CD4-positive, alpha-beta T cell treated with Interleukin-6 for 4 hours (primary cell): ENCODE results near the gene GKN2.
"Not testable (repeated sequence)": the region's sequence is repeated elsewhere in the genome, so short reads cannot be mapped to it uniquely, and the experiment has no call there.

Experiments
- DNase-seq: peaks from one replicate; pipeline ENCODE4 v3.0.0-alpha.2; 2020; ENCODE audit warnings: mixed read lengths

The GKN2 gene

DNA sequence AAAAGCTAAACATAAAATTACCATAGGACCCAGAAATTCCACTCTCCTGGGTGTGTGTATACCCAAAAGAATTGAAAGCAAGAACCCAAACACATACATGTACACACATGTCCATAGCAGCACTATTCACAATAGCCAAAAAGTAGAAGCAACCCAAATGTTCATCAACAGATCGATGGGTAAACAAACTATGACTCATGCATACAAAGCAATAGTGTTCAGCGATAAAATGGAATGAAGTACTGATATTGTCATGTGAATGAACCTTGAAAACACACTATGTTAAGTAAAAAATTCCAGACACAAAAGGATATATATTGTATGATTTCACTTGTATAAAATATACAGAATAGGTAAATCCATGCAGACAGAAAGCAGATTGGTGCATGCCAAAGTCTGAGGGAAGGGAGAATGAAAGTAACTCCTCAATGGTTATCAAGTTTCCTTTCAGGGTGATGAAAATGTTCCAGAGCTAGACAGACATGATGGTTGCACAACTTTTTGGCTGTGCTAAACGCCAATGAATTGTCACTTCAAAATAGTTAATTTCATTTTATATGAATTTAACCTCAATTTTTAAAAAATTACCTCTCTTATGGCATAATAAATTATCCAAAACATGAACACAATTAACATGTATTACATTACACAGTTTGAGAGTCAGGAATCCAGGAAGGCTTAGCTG is 35.5 kb downstream of the GKN2 start:
- DNase-seq = no peak

DNA sequence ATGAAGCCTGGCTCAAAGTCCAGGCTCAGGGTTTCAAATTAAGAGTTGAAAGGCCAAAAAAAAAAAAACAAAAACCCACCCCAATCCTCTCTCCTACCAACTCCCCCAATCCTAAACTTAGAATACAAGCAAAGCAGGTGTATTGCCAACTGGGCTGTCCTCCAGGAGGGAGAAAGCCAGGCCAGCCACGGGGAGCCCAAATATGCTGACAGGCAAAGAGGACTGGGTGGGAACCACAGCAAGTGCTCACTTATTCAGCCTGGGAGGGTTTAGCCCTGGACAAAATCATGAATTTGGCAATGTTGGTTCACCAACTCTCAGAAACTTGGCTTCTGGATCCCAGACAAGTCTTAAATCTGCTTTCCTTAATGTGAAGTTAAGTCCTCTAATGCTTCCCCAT is 36.5 kb downstream of the GKN2 start:
- no peak for DNase-seq

DNA sequence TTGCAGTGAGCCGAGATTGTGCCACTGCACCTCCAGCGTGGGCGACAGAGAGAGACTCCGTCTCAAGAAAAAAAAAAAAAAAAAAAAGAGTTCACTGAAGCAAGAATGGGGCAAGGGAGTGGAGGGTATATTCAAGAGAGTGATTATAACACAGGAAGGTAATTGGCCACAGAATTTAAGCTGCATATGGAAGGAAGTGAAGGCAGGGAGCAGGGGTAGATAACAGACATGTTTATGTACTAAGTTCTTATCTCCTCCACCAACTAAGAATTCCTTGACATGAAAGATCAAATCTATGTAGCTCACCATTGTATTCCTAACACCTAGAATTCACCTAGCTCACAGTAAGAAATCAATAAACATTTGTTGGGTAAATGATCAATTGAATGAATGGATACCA is 37.3 kb downstream of the GKN2 start:
- no peak for DNase-seq

DNA sequence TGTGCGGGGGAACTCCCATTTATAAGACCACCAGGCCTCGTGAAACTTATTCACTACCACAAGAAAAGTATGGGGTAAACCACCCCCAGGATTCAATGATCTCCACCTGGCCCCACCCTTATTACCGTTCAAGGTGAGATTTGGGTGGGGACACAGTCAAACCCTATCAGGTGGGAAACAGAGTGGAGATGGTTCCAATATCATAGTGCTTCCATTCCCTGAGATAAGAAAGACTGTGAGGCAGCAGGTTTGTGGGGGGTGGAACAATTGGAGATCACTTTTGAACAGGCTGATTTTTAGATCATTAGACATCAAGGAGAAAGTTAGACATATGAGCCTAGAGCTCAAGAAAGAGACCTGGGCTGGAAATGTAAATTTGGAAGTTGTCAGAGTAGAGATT is 39.3 kb downstream of the GKN2 start:
- DNase-seq = no peak

DNA sequence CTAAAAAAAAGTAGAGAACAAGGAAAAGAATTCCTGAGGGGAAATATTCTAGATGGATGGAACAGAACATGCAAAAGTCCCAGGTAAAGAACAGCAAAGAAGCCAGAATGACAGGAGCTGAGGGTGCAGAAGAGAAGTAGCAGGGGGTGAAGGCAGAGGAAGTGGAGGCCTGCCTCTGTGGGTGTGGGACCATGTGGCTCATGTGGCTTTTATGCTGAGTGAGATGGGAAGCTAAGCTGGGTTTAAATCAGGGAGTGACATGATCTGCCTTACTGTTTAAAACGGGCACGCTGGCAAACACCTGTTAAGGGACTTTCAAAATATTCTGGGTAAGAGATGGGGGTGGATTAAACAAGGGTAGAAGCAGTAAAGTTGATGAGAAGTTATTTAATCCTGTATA is 40.0 kb downstream of the GKN2 start:
- DNase-seq = peak; percentile 50

DNA sequence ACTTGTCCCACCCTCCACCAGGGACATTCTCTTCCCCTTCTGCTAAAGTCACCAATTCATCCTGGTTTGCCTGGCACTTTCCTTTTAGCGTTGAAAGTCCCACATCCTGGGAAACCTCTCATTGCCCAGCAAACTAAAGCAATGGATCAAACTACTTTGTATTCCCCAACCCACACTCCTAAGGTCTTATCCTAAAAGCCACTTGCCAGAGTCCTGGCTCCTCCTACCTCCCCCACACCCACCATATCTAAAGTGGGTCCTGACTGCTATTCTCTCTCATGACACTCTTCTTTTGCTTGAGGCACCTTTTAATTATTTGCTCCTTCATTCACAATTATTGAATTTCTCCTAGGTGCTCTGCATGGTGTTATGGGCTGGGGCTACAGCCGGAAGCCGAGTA is 40.6 kb downstream of the GKN2 start:
- no peak for DNase-seq

DNA sequence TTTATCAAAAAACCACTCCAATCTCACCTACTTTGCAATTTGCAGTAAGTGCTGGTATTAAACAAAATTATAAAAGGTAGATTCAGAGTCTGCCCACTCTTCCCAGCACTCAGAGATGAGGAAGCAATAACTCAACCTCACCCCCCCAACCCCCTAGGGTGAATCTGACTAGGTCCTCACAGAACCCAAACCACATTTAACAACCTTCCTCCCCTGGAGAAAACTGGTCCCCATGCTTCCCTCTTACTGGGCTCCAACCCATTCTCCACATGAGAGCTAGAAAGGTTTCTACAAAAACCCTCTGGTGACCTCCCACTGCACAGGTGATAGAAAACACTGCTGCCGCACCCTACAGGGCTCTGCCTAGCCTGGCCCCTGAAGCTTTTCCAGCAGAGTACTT is 41.0 kb downstream of the GKN2 start:
- no peak for DNase-seq

DNA sequence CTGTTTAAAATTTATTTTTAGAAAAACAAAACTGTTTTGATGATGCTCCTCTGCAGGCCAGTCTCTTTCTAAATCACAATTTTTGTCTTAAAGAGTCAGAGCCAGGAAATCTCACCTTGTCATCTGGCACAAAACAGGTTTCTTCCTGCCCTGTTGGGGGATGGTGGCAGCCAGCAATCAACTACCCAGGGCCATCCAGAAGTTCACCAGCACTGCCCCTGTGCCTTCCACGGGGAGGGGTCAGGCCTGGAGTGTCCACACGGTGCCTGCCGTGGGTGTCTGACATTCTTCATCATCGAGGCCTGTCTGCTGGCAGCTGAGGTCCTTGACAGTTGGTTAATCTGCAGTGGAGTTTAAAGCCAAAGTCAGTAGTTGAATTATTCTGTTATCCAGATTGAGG is 41.4 kb downstream of the GKN2 start:
- DNase-seq = no peak

DNA sequence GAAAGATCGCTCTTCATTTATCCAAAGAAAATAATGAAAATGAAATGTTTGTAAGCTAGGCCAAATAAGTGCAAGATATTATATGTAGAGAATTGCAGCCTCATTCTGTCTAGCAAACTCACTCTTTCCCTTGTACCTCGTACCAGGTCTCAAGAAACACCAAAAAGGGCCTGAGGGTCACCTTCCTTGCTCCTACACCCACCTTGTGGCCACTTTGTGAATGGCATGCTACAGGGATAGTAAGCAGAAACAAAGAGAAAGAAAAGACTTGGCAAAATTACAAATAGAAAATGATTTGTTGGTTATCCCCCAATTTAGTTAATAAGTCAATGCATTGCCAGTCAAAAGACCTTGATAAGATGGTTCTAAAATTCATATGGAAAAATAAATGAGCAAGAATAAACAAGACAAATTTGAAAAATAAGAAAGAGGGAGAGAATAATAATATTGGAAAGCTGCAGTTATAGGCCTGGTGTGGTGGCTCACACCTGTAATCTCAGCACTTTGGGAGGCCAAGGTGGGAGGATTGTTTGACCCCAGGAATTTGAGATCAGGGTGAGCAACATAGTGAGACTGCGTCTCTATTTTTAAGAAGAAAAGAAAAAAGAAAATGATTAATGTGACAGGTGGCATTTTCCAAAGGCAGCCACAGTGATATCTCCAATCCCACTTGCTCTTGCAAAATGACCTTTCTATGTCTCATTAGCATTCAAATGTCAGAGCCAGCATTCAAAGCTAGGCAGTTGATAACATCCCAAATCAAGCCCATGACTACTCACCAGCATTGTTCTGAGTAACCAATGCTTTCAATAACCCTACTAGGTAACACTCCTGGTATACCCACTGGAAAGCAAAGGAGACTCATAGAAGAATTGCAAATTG is 42.7 kb downstream of the GKN2 start:
- peak; percentile 79 for DNase-seq

DNA sequence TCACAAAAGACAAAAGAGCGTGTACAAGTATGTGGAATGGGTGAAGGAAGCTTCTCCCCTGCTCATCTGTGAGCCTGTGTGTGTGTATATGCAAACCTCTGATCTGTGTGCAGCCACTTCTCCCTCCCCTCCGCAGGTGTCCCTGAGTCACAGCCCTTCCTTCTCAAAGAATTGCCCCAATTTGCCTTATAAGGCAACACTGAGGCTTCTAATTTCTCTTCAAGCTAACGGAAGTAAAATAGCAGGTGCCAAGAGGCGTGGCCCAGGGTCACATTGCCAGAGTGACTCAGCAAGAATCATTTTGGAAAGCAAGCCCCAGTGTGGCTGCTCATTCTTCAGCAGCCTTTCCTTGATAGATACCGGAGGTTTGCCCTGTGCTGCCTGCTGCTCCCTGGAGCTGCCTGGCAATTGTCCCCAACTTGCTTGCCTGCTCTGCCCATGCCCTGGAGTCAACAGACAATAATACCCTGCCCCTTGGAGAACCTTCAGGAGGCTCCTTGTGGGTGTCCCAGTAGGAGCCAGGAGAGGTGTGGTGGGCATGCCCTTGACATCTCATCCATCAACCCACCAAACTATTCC is 44.2 kb downstream of the GKN2 start:
- DNase-seq = peak; percentile 92

DNA sequence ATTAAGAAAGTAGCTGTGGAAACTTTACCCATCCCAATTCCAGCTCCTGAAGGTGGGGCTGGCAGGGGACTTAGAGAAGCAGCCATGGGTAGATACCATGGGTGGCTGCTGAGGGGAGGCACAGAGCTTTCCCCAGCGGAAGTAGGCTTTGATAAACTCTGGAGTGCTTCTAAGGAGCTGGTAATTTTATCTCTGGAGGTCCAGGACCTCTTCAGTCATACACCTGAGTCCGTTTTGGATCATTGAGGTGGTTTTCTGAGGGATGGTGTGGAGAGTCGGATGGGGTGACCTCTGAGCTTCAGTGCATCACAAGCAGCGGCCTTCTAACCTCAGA is 44.8 kb downstream of the GKN2 start:
- no peak for DNase-seq

DNA sequence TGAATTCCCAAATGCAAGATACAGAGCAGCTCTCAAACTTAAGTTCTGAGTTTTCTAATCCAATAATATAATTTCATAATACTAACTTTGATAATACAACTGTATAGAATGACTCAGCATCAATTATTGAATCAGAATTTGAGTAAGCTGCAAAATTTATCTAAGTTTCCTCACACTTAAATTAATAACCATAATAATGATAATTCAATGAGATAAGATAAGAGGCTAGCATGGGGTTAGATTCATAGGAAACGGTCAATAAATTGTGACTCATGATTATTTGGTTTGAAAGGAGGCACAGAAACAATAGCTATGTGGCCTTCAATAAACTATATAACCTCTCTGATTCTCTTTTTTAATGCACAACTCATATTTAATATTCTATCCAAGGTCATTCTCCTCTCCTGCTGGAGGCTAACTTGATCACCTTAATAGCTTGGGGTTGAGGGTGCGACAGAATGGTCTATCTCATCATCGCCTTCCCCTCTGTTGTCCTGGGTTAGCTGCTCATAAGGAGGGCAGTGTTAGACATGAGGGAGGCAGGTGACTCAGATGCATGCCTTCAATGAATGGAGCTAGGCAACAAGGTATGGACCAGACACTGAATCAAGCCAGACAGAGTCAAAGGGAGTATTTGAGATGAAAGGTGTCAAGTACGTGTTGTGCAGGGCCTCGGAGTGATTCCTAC is 45.3 kb downstream of the GKN2 start:
- DNase-seq = peak; percentile 14

DNA sequence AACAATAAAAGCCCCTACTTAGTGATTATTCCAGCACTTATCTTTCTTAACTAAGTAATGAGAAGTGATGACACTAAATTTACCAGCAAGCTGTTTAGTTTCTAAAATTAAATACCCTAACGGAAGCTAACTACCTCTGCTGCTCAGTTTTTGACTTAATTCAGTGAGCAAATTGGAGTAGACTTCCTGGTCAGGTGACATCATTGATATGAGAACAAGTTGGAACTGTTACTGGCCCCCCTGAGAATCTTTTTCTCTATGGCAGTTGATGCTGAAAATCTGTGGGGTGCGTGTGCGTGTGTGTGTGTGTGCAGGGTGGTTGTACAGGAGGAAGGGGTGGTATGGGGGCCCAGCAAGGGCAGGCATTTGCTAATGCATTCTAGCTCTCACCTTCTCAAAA is 46.0 kb downstream of the GKN2 start:
- no peak for DNase-seq

DNA sequence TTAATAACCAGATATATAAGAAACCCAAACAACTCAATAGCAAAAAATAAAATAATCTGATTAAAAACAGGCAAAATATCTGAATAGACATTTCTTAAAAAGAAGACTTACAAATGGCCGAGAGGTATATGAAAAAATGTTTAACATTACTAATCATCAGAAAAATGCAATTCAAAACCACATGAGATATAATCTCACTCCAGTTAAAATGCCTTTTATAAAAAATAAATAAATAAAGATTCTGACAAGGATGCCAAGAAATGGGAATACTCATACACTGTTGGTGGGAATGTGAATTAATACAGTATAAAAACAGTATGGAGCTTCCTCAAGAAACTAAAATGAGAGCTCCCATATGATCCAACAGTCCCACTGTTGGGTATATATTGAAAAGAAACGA is 47.6 kb downstream of the GKN2 start:
- DNase-seq = no peak

DNA sequence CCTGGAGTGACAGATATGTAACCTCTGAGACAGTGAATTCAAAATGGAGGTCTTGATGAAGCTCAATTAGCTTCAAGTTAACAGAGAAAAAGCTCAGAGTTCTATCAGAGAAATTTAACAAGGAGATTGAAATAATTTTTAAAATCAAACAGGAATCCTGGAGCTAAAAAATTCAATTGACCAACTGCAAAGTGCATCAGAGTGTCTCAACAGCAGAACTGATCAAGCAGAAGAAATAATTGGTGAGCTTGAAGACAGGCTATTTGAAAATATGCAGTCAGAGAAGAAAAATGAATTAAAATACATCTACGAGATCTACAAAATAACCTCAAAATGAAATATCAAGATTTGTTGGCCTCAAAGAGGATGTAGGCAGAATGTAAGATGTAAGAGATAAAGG is 51.1 kb downstream of the GKN2 start:
- no peak for DNase-seq

DNA sequence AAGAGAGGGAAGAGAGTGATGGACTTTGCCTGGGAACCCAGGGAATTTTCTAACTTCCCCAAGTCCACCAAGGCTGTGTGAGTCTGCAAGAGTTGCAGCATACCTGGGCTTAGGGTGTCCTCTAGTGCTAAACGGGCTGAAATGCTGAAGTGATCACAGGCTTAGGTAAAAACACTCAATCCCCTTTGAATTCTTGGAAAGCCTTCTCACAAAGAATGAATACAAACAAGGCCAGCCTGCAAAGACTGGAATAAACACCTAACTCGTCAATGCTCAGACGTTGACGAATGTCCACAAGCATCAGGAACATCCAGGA is 51.5 kb downstream of the GKN2 start:
- no peak for DNase-seq

DNA sequence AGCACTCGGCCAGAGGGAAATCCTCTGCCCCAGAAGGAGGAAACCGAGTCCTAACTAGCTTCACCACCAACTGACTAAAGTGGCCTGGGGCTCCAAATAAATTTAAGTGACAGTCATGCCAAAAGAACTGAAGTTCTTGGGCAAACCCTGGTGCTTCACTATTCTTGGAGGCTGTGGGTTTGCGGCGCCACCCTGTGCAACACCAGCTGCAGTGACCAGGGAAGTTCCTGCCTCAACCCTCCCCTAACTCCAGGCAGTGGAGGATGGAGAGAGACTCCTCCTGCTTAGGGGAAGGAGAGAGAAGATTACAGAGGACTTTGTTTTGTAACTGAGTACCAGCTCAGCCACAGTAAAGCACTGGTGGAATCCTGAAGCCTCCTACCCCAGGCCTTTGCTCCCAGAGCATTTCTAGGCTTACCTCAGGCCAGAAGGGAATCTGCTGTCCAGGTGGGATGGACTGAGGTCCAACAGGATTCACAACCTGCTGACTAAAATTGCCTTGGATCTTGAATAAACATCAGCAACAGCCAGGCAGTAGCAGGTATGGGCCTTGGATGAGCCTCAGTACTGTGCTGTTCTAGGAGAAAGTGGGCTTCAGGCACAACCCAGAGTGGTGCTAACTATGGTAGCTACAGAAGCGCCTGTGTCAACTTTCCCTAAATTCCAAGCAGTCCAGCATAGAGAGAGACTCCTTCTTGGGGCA is 52.0 kb downstream of the GKN2 start:
- DNase-seq = no peak

DNA sequence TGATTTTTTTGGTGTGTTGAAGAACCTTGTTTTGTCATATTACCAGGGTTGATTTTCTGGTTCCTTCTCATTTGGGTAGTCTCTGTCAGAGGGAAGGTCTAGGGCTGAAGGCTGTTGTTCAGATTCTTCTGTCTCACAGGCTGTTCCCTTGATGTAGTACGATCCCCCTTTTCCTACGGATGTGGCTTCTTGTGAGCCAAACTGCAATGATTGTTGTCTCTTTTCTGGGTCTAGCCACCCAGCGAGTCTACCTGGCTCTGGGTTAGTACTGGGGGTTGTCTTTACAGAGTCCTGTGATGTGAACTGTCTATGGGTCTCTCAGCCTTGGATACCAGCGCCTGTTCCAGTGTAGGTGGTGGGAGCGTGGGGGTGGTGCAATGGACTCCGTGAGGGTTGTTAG is 56.7 kb downstream of the GKN2 start:
- DNase-seq = not testable (repeated sequence)
